Coronary artery (tissue), 2 donors: ENCODE data around the gene FYCO1.

ENCODE experiments used
- DNase-seq: peaks from one replicate; pipeline ENCODE4 v3.0.0-alpha.2; 2017; ENCODE audit warnings: low spot score
- H3K27ac ChIP-seq, 2 donors: fragments of 200-600 bp; sonication (generic); one replicate each; pipeline ENCODE4 v1.5.1; 2016 to 2019
- H3K4me3 ChIP-seq: fragments of 200-600 bp; sonication (generic); 2 replicates; pipeline ENCODE4 v1.5.1; 2016; ENCODE audit warnings: mild to moderate bottlenecking, moderate library complexity
- TF ChIP-seq, protein P1 (sequence below): fragments of 200-600 bp; sonication (generic); IDR thresholded peaks from one replicate; pipeline ENCODE4 v1.5.1; 2019; ENCODE audit warnings: antibody characterized with exemption

The FYCO1 gene

DNA sequence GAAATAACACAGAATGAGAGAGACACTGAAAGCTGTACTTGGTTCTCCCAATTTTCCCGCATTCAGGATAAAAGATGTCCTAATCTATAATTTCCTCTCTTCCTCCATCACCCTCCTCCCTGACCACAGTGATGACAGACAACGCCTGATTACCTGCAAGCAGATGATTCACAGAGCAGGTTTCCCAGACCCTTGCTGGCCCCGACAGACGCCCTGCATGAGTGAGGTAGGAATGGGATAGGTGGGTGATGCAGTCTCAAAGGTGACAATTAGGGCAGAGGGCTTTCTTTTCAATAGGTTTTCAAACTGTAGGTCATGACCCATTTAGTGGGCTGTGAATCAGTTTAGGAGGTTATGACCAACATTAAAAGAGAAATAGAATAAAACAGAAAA is 57.6 kb downstream of the FYCO1 start:
- H3K4me3 ChIP-seq: no peak overlapping the region
- no peak for DNase-seq
- H3K27ac ChIP-seq: no peak overlapping the region
- TF ChIP-seq, protein P1, sequence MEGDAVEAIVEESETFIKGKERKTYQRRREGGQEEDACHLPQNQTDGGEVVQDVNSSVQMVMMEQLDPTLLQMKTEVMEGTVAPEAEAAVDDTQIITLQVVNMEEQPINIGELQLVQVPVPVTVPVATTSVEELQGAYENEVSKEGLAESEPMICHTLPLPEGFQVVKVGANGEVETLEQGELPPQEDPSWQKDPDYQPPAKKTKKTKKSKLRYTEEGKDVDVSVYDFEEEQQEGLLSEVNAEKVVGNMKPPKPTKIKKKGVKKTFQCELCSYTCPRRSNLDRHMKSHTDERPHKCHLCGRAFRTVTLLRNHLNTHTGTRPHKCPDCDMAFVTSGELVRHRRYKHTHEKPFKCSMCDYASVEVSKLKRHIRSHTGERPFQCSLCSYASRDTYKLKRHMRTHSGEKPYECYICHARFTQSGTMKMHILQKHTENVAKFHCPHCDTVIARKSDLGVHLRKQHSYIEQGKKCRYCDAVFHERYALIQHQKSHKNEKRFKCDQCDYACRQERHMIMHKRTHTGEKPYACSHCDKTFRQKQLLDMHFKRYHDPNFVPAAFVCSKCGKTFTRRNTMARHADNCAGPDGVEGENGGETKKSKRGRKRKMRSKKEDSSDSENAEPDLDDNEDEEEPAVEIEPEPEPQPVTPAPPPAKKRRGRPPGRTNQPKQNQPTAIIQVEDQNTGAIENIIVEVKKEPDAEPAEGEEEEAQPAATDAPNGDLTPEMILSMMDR: no peak

DNA sequence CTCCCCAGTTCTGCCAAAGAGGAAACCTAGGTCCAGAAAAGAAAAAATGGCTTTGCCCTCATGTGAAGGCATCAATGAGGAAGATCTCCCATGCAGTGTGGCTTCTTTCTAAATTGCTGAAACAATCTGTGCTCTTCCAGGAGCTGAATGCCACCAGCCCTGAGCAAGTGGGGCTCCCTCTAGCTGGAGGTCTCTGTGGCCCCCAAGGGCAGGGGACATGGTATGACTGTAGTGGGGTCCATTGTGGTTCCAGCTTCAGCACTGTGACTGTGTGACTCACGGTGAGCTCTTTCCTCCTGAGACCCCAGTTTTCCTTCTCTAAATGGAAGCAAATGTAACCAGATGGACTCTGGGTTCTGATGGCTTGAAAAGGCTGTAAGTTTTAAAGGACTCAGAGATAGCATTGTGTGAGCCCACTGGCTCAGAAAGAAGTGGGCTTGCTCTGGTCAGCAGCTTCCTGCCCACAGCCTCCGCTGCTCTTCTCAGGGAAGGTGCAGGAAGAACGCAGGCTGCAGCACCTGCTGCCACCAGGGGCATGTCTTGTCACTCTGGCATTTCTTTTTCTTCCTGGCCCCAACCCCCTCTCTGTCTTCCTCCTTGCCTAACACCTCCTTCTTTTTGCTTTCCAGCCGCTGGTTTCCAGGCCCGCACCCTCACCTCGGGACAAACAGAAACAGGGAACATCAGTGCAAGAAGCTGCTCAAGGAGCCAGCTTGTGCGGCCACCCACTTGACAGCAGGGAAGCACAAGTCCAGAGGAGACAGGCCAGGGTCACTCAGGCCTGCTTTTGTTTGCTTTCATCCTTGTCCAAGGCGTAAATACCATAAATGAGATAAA is 58.2 kb downstream of the FYCO1 start:
- TF ChIP-seq, protein P1: no peak
- no peak overlapping the region for H3K4me3 ChIP-seq
- H3K27ac ChIP-seq: no peak overlapping the region
- DNase-seq: no peak

DNA sequence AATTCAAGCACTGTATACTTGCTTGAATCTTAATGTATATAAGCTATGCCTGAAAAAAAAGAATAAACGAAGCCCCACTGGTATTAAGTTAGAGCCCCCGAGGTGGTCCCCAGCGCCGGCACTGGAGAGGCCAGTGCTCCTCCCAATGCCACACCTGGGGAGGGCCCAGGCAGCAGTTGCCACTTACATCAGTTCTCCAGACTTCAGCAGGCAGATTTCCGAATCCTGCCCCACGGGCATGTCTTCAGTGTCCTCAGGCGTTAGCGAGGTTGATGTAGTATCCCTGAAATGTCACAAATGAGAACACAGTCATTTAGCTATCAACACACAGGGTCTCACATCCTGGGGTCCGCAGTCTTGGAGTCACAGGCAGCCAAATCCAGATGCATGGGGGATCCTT is 59.4 kb downstream of the FYCO1 start:
- DNase-seq: no peak
- TF ChIP-seq, protein P1: no peak
- no peak overlapping the region for H3K4me3 ChIP-seq
- H3K27ac ChIP-seq: no peak overlapping the region

DNA sequence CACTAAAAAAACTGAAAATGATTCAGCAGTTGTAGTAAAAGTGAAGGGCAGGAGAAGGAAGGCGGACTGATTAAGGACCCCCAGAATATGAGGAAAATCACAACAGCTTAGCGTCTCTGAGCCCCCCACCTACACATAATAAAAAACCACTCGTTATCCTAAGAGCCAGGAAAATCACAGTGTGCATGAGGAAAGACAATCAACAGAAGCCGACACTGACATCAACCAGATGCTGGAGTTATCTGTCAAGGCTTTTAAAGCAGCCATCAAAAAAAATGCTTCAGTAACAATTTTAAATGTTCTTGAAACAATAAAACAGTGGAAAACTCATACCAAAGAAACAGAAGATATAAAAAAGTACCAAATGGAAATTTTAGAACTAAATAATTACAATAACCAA is 62.0 kb downstream of the FYCO1 start:
- no peak for DNase-seq
- TF ChIP-seq, protein P1: no peak
- H3K27ac ChIP-seq: no peak overlapping the region
- H3K4me3 ChIP-seq: no peak overlapping the region

DNA sequence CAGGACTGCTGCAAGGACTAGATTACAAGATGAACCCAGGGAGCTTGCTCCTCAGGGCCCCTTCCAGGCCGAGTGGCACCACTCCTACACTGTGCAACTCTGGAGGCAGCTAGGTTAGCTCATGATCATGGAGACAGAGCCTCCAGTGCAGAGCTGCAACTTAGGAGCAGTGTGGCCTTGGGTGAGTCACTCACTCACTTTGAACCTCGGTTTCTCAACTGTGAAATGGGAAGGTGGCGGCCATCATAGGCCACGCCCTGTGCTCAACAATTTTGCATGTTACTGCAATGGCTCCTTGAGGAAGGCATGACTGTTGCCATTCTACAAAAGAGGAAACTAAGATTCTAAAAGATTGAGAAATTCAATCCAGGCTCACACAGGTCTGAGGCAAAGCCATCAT is 63.5 kb downstream of the FYCO1 start:
- TF ChIP-seq, protein P1: no peak
- DNase-seq: no peak
- no peak overlapping the region for H3K4me3 ChIP-seq
- H3K27ac ChIP-seq: no peak overlapping the region

DNA sequence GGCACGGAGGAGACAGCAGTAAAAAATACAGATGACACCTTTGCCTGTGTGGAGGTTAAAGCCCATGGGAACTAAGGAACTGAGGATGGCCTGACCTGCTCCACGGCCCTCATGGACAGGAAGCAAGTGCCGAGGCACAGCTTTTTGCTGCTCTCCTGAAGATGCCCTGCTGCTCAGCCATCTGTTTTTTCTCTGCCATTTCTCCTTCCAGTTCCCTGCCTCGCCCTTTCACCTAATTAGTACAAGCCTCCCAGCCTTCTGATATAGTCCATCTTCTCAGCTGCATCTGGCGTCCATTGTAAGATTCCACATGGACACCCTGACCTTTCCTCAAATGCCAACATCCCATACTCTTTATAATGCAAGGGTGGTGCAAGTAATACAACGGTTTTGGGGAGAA is 64.1 kb downstream of the FYCO1 start:
- Histone ChIP-seq H3K27ac (no peak overlapping the region), H3K4me3 (no peak overlapping the region)
- no peak for DNase-seq
- TF ChIP-seq, protein P1: no peak

DNA sequence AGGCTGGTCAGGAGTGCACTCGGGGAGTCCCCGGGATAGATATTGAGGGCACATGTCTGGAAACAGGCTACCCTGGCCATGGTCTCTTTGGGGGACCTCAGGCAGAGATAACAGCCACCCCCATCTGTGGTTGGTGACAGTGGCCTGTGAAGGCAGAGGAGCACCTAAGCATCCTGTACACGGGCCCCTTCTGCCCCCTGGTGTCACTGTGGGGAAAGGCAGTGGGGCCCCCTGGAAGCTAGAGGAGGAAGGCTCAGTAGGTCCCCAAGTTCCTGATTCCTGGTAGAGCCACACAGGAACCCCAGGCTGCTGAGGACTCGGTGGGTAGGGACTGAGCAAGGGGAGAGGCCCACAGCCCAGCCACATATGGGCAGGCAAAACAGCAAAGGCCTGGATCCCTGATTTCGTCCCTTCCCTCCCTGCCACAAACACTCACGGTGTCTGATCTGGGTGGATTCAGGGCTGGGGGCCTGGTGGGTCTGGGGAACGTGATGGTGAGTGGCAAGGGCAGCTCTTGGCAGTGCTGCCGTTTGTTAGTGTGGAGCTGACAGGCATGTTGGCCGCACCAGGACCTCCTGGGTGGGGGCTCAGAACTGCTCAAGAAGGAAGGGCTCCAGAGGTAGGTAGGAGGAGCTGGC is 66.5 kb downstream of the FYCO1 start:
- DNase-seq: no peak
- TF ChIP-seq, protein P1: no peak
- H3K27ac ChIP-seq: no peak overlapping the region
- H3K4me3 ChIP-seq: no peak overlapping the region
